Measurements from ENCODE around the gene TTC28. TPM values are rescaled to one million over a fixed set of nuclear protein-coding genes. Genes with fewer than 3 reads are reported as not detected.
A peak's percentile ranks its signal among the peaks of the same experiment; 100 is the strongest.
"Not testable (repeated sequence)": the region's sequence is repeated elsewhere in the genome, so short reads cannot be mapped to it uniquely, and the experiment has no call there.

TTC28 gene
- total RNA-seq, result 17.0 TPM
- long read RNA-seq, partial matches to known transcripts, result 0 of 7 reads
- long read RNA-seq, other reads (novel, unspliced or antisense), result 7 of 7 reads

DNA sequence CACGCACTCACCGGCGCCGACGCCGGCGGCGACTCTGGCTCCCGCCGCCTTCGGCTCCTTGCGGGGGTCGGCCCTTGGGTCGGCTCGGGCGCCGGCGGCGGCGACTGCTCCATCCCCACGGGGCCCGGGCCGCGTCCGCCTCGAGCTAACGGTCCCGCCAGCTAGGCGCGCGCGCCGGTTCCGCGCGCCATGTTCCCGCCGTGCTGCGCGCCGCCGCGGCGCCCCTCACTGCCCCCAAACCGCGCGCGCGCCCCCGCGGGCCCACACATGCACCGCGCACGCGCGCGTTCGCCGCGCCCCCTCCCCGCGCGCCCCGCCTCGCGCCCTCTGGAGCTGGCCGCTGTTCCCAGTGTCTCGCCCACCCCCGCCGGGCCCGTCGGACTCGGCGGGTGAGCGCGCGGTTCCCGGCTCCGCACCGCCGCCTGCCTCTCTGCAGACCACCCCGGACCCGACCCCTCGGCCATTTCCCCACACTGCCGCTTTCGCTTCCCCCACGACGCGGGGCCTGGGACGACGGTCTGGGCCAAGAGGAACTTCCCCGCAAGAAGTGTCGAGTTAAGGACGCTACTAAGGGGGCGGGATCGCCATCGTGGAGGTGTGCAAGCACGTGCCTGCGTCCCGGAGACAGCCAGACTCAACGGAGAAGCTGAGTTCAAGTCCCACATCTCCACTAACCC is at the start of gene TTC28:
Gene TTC28 (minus strand): TSS at position 230 of the 677 bp plus-strand sequence. CDS start 117 bp downstream, at position 113.
- DNase-seq (peak; percentile 95), ATAC-seq (peak; percentile 60)
- intact Hi-C loops (cut with micrococcal nuclease), result not testable (repeated sequence)

GRCh38 chr22:28728621-28729313 is 49.1 kb upstream of the TTC28 start:
- ATAC-seq (no peak), DNase-seq (no peak)
- intact Hi-C loops (cut with micrococcal nuclease), result no loop called here

- ATAC-seq (no peak), DNase-seq (no peak)
- intact Hi-C loops (cut with micrococcal nuclease), result no loop called here
These were observed 48.4 kb upstream of the TTC28 start for GRCh38 chr22:28728002-28728401.

DNA sequence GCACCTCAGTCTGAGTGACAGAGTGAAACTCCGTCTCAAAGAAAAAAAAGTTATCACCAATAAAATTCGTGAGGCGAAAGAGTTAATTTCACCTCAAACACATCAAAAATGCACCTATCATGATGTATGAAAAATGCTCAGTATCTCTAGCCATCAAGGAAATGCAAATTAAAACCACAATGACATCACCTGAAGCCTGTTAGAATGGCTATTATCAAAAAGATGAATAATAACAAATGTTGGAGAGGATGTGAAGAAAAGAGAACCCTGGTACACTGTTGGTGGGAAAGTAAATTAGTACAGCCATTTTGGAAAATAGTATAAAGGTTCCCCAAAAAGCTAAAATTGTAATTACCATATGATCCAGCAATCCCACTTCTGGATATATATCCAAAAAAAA is 38.4 kb upstream of the TTC28 start:
- ATAC-seq, result no peak
- intact Hi-C loops (cut with micrococcal nuclease), result no loop called here
- DNase-seq, result no peak

GRCh38 chr22:28716686-28717085 is 37.0 kb upstream of the TTC28 start:
- ATAC-seq, result no peak
- intact Hi-C loops (cut with micrococcal nuclease), result no loop called here
- DNase-seq, result no peak

- intact Hi-C loops (cut with micrococcal nuclease), result no loop called here
- DNase-seq, result no peak
- ATAC-seq, result no peak
These were observed 36.0 kb upstream of the TTC28 start for GRCh38 chr22:28715611-28716010.

DNA sequence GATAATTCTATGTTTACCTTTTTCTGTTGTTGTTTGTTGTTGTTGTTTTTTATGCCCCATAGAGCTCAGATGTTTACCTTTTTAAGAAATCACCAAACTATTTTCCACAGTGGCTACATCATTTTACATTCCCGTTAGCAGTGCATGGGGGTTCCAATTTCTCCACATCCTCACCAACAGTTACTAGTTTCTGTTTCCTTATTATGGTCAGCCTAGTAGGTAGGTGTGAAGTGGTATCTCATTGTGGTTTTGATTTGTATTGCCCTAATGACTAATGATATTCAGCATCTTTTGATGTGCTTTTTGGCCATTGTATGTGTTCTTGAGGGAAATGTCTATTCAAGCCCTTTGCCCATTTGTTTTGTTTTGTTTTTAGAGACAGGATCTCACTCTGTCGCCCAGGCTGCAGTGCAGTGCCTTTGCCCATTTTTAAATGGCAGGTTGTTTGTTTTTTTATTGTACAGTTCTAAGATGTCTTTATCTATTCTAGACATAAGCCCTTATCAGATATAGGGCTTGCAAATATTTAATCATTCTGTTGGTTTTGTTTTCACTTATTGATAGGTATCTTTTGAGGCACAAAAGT is 34.5 kb upstream of the TTC28 start:
- DNase-seq, result no peak
- intact Hi-C loops (cut with micrococcal nuclease), result no loop called here
- no peak for ATAC-seq

GRCh38 chr22:28711820-28712777 is 32.5 kb upstream of the TTC28 start:
- intact Hi-C loops (cut with micrococcal nuclease), result no loop called here
- no peak for DNase-seq

GRCh38 chr22:28711341-28711740 is 31.7 kb upstream of the TTC28 start:
- DNase-seq (no peak), ATAC-seq (no peak)
- intact Hi-C loops (cut with micrococcal nuclease), result no loop called here

More at GRCh38 chr22:28711820-28712777, 32.5 kb upstream of the TTC28 start:
- ATAC-seq, result peak; percentile 88

DNA sequence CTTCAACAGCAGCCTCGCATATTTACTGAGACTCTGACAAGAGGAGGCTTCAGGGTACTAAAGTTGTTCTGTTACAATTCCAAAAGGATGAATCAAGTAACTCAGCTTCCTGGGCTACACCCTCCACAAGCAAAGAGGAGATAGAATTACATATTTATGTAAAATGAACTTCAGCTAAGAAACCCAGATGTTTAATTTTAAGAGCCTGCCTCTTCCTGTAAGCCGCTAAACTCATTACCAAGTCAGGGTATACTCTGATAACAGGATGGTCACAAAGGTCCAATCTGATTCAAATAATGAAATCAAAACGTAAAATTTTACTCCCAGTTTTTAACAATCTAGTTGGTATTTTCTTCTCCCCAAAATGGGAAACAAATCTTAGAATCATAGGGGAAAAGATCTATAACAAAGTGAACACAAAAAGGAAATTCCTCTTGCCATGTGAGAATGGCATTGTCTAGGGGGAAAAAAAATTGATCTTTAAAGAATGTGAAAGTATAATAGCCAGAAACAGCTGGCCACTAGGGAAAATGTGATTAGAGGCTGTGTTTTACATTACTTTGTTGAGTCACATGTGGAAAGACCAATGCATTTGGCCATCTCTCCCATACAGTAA is 31.0 kb upstream of the TTC28 start:
- no peak for DNase-seq
- intact Hi-C loops (cut with micrococcal nuclease), result no loop called here
- ATAC-seq, result peak; percentile 55

- ATAC-seq (no peak), DNase-seq (no peak)
- intact Hi-C loops (cut with micrococcal nuclease), result no loop called here
These were observed 30.5 kb upstream of the TTC28 start for GRCh38 chr22:28710107-28710506.

GRCh38 chr22:28706845-28707244 is 27.2 kb upstream of the TTC28 start:
- intact Hi-C loops (cut with micrococcal nuclease), result no loop called here
- ATAC-seq, result no peak
- DNase-seq, result no peak

GRCh38 chr22:28703436-28703835 is 23.8 kb upstream of the TTC28 start:
- ATAC-seq (no peak), DNase-seq (no peak)
- intact Hi-C loops (cut with micrococcal nuclease), result no loop called here

GRCh38 chr22:28702891-28703290 is 23.3 kb upstream of the TTC28 start:
- ATAC-seq, result no peak
- no peak for DNase-seq
- intact Hi-C loops (cut with micrococcal nuclease), result no loop called here

DNA sequence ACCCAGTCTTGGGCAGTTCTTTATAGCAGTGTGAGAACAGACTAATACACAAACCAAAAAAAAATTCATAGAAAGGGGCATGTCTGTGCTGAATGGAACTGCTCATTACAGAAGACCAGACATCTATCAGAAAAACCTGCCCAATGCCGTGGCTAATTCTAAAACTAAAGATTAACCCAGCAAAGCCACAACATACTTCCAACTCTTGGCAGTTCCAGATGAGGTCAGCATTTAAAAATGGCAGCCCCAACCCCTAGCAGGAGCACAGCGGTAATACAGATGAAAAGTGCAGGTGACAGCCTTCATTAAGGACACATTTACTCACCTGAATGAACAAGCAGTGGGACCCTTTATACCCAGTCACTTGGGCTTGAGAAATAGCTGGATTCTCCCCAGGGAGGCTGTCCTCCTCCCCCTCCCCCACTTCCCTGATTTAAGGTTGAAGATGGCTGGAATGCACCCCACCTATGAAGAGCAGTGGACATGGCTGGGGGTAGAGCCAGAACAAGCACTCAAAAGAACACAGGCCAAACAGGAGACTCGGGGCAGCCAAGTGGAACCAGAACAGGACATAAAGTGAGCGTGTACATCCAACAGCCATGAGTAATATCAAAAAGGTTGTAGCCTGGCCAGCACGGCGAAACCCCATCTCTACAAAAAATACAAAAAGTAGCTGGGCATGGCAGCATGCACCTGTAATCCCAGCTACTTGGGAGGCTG is 13.6 kb upstream of the TTC28 start:
- intact Hi-C loops (cut with micrococcal nuclease); ATAC-seq; DNase-seq: not testable (repeated sequence)

- intact Hi-C loops (cut with micrococcal nuclease); ATAC-seq; DNase-seq: not testable (repeated sequence)
These were observed 10.2 kb upstream of the TTC28 start for GRCh38 chr22:28689796-28690195.

DNA sequence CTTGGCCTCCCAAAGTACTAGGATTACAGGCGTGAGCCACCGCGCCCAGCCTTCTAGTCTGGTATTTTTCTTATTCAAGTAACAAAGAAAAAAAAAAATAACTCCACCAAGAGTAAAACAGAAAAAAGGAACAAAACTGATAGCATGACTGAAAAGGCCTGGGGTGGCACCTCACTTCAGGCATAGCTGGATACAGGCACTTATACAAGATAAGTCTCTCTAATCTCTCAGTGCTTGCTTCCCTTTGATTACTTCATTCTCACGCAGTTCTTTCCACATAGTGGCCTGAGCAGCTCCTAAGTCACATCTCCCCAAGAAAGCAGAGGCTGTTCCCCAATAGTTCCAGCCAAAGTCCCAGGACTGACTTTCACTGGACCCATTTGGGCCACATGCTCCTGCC is 3.3 kb upstream of the TTC28 start:
- DNase-seq, ATAC-seq: not testable (repeated sequence)

More for the DNA sequence above, 3.3 kb upstream of the TTC28 start:
- intact Hi-C loops (cut with micrococcal nuclease), result not testable (repeated sequence)
